Measurements from ENCODE around the gene CALD1.

GRCh38 chr7:134798155-134798554, 18.7 kb downstream of the CALD1 start:
- TF ChIP-seq, protein P1, sequence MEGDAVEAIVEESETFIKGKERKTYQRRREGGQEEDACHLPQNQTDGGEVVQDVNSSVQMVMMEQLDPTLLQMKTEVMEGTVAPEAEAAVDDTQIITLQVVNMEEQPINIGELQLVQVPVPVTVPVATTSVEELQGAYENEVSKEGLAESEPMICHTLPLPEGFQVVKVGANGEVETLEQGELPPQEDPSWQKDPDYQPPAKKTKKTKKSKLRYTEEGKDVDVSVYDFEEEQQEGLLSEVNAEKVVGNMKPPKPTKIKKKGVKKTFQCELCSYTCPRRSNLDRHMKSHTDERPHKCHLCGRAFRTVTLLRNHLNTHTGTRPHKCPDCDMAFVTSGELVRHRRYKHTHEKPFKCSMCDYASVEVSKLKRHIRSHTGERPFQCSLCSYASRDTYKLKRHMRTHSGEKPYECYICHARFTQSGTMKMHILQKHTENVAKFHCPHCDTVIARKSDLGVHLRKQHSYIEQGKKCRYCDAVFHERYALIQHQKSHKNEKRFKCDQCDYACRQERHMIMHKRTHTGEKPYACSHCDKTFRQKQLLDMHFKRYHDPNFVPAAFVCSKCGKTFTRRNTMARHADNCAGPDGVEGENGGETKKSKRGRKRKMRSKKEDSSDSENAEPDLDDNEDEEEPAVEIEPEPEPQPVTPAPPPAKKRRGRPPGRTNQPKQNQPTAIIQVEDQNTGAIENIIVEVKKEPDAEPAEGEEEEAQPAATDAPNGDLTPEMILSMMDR (IDR thresholded peaks at IDR 0.05; ENCODE audit: poor library complexity, severe bottlenecking) = no peak
- no peak for TF ChIP-seq EZH2 (IDR thresholded peaks at IDR 0.05; ENCODE audit: borderline replicate concordance, insufficient read depth, low read length, poor library complexity, severe bottlenecking)
- TF ChIP-seq POLR2AphosphoS5 (IDR thresholded peaks at IDR 0.05) = no peak
